Stomach (tissue), 9 donors: ENCODE measurements around the gene ILF3. TPM values are rescaled to one million over a fixed set of nuclear protein-coding genes. Genes with fewer than 3 reads are reported as not detected.

Experiments
- DNase-seq, 2 donors: peaks; one replicate each; pipeline versions ENCODE4 v3.0.0 to v3.0.0-alpha.2; 2013 to 2019
- H3K27ac ChIP-seq, 5 donors: fragments of 200-600 bp in 4 of 5; sonication (generic) in 4 of 5; one replicate each; pipeline ENCODE4 v1.5.1; 2013 to 2019; ENCODE audit warnings: mild to moderate bottlenecking in 1 of 5, moderate library complexity in 1 of 5
- H3K27me3 ChIP-seq, 3 donors: fragments of 200-600 bp; sonication (generic); one replicate each; pipeline ENCODE4 v1.5.1; 2017 to 2019; ENCODE audit warnings: mixed run types in 1 of 3
- H3K36me3 ChIP-seq, 4 donors: fragments of 200-600 bp; sonication (generic); 1 replicate in 3 of 4; 2 replicates in 1 of 4; pipeline ENCODE4 v1.5.1; 2016 to 2019
- H3K4me1 ChIP-seq, 4 donors: fragments of 200-600 bp; sonication (generic); one replicate each; pipeline ENCODE4 v1.5.1; 2016 to 2019
- H3K4me3 ChIP-seq, 4 donors: fragments of 200-600 bp; sonication (generic) in 3 of 4; one replicate each; pipeline ENCODE4 v1.5.1; 2016 to 2019; ENCODE audit warnings: mild to moderate bottlenecking in 1 of 4
- H3K9me3 ChIP-seq, 4 donors: fragments of 200-600 bp; sonication (generic); one replicate each; pipeline ENCODE4 v1.5.1; 2016 to 2019
- EP300 ChIP-seq: sonication (generic); formaldehyde crosslinking; IDR thresholded peaks from one replicate; pipeline ENCODE4 v1.6.1; 2017; ENCODE audit warnings: antibody characterized with exemption
- POLR2A ChIP-seq, 4 donors: fragments of 450-650 bp; IDR thresholded peaks; one replicate each; pipeline ENCODE4 v1.6.1; 2016; ENCODE audit warnings: antibody characterized with exemption in 4 of 4, control low read depth in 2 of 4, mild to moderate bottlenecking in 1 of 4, moderate library complexity in 1 of 4
- POLR2AphosphoS5 ChIP-seq, 3 donors: sonication (generic); formaldehyde crosslinking; IDR thresholded peaks; one replicate each; pipeline ENCODE4 v1.6.1; 2016; ENCODE audit warnings: antibody characterized with exemption in 3 of 3
- WGBS, 5 donors: extraction: QIAGEN DNeasy Blood & Tissue Kit in 3 of 5; methylation state at CpG; one replicate each; pipeline versions ENCODE4 v1.1.5 to v1.1.7; 2013 to 2018; 5-methylcytosine and 5-hydroxymethylcytosine counted together
- intact Hi-C: fragments of 100-400 bp; cut with DNase I; formaldehyde crosslinking; loops from one replicate; pipeline ENCODE4 v1.15.1; 2023; ENCODE audit warnings: low total_unique reads
- polyA plus RNA-seq, 3 donors: library from polyadenylated mRNA; stranded (reverse); fragments of 200-250 nt; gene quantifications; one replicate each; pipeline ENCODE4 v1.2.3, GENCODE V29; 2013
- total RNA-seq, 5 donors: library from RNA; depleted of rRNA; stranded (reverse); fragments of >200 nt; gene quantifications; one replicate each; pipeline versions ENCODE4 v1.1.0 to v1.2.3, GENCODE V29; 2014 to 2016
- TF ChIP-seq, protein P1 (sequence below), 7 experiments: fragments of 450-650 bp in 4 of 7; fragments of 200-600 bp in 3 of 7; sonication (generic) in 3 of 7; IDR thresholded peaks; one replicate each; pipeline ENCODE4 v1.5.1; 2016 to 2019; ENCODE audit warnings: antibody characterized with exemption in 7 of 7, control low read depth in 2 of 7, mild to moderate bottlenecking in 1 of 7
- donor health status: healthy with polysubstance abuse.
- donor health status: Bipolar disorder and iron deficiency.
- donor health status: healthy.

The ILF3 gene
- total and polyA plus RNA-seq, 8 donors = 33.5 to 381 (median 90.4) TPM

DNA sequence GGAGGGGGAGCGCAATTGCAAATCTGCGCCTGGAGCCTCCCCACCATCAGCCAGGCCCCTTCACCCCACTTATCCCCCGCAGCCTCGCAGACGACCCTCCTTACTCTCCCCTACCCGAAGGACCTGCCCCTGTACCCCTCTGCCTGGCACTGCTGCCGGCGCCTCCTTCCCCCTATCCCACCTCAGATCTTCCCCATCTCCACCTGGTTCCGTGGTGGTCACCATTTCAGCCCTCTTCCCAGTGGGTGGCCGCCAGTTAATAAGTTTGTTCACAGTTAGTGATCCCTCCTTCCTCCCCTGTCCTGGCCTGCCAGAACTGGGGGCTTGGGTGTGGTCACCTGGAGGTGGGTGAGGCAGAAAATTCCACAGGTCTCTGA, 28.4 kb upstream of the ILF3 start:
- no peaks in the 10 kb centered on the region for H3K27me3 ChIP-seq
- H3K4me3 ChIP-seq = peak overlapping the region; percentile 64 to 71 (median 70)
- intact Hi-C loops = no loop called here
- H3K4me1 ChIP-seq = peaks cover 15 to 68% (median 57%) of the 10 kb centered on the region in 4 donors
- TF ChIP-seq EP300 (no peak), POLR2A (IDR thresholded peaks at IDR 0.05) (no peak), POLR2AphosphoS5 (IDR thresholded peaks at IDR 0.05) (no peak)
- TF ChIP-seq, protein P1, sequence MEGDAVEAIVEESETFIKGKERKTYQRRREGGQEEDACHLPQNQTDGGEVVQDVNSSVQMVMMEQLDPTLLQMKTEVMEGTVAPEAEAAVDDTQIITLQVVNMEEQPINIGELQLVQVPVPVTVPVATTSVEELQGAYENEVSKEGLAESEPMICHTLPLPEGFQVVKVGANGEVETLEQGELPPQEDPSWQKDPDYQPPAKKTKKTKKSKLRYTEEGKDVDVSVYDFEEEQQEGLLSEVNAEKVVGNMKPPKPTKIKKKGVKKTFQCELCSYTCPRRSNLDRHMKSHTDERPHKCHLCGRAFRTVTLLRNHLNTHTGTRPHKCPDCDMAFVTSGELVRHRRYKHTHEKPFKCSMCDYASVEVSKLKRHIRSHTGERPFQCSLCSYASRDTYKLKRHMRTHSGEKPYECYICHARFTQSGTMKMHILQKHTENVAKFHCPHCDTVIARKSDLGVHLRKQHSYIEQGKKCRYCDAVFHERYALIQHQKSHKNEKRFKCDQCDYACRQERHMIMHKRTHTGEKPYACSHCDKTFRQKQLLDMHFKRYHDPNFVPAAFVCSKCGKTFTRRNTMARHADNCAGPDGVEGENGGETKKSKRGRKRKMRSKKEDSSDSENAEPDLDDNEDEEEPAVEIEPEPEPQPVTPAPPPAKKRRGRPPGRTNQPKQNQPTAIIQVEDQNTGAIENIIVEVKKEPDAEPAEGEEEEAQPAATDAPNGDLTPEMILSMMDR (IDR thresholded peaks at IDR 0.05) = no peak
- 9 to 47% (median 22%) methylated on average over 7 to 10 of the region's 10 CpGs for WGBS, 5 donors
- H3K36me3 ChIP-seq = peaks cover 23 to 43% (median 34%) of the 10 kb centered on the region in 4 donors
- no peaks in the 10 kb centered on the region for H3K9me3 ChIP-seq
- peak overlapping the region; percentile 91 to 94 (median 93) for H3K27ac ChIP-seq
- DNase-seq = no peak

DNA sequence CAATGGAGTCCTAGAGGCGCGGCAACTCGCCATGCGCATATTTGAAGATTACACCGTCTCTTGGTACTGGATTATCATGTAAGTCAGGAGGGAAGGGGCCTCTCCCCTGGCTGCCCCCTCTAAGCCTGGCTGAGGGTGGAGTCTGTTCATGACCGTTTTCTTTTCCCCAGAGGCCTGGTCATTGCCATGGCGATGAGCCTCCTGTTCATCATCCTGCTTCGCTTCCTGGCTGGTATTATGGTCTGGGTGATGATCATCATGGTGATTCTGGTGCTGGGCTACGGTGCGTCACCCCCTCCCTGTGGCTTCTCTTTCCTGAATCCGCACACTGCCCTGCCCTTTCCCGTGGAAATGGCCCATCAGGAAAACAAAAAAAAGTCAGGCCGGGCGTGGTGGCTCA, 22.3 kb upstream of the ILF3 start:
- peaks cover 0 to 47% (median 24%) of the 10 kb centered on the region in 4 donors for H3K4me1 ChIP-seq
- peaks cover 73 to 94% (median 92%) of the 10 kb centered on the region in 4 donors for H3K36me3 ChIP-seq
- no peak overlapping the region for H3K4me3 ChIP-seq
- H3K27me3 ChIP-seq = no peaks in the 10 kb centered on the region
- intact Hi-C loops = no loop called here
- H3K27ac ChIP-seq = no peak overlapping the region
- no peak for DNase-seq
- no peak for TF ChIP-seq EP300
- H3K9me3 ChIP-seq = no peaks in the 10 kb centered on the region
- WGBS, 5 donors = 74 to 88% (median 83%) methylated on average over 14 of the region's 14 CpGs

DNA sequence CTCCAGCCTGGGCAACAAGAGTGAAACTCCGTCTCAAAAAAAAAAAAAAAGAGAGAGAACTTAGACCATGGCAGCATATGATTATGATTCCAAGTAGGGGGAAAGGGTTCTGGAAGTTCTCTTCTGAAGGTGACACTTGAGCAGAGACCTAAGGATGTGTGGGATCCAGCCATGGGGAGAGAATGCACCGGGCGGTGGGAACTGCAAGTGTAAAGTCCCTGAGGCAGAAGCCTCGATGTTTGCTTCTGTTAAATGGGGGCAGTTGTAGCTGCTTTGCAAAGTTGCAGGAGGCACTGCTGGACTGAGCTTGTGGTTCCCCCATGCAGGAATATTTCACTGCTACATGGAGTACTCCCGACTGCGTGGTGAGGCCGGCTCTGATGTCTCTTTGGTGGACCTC, 19.7 kb upstream of the ILF3 start:
- no peak for DNase-seq
- WGBS, 5 donors = 85 to 96% (median 91%) methylated on average over 7 of the region's 7 CpGs
- Histone ChIP-seq H3K27ac (no peak overlapping the region), H3K36me3 (peaks cover 85 to 98% (median 97%) of the 10 kb centered on the region in 4 donors), H3K27me3 (no peaks in the 10 kb centered on the region), H3K4me3 (no peak overlapping the region), H3K4me1 (peaks cover 0 to 49% (median 19%) of the 10 kb centered on the region in 4 donors), H3K9me3 (no peaks in the 10 kb centered on the region)
- intact Hi-C loops = no loop called here
- TF ChIP-seq EP300 (no peak), POLR2A (IDR thresholded peaks at IDR 0.05) (no peak), POLR2AphosphoS5 (IDR thresholded peaks at IDR 0.05) (no peak)
- TF ChIP-seq, protein P1 (IDR thresholded peaks at IDR 0.05) = no peak

DNA sequence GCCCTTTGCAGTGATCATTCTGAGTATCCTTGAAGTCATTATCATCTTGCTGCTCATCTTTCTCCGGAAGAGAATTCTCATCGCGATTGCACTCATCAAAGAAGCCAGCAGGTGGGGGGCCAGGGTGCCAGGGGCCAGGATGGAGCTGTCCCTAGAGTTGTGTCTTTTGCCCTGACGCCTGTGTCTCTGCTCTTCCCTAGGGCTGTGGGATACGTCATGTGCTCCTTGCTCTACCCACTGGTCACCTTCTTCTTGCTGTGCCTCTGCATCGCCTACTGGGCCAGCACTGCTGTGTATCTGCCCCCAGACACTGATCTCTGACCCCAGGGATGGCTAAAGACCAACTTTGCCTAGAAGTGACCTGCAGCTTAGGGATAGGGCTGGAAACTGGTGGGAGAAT, 19.2 kb upstream of the ILF3 start:
- peak overlapping the region in 1 of 5 donors; percentile 26 for H3K27ac ChIP-seq
- TF ChIP-seq POLR2A (IDR thresholded peaks at IDR 0.05) (no peak), POLR2AphosphoS5 (IDR thresholded peaks at IDR 0.05) (no peak), EP300 (no peak)
- TF ChIP-seq, protein P1 (IDR thresholded peaks at IDR 0.05) = no peak
- no peaks in the 10 kb centered on the region for H3K27me3 ChIP-seq
- peaks cover 0 to 54% (median 18%) of the 10 kb centered on the region in 4 donors for H3K4me1 ChIP-seq
- 77 to 93% (median 93%) methylated on average over 6 of the region's 6 CpGs for WGBS, 5 donors
- no peak overlapping the region for H3K4me3 ChIP-seq
- H3K9me3 ChIP-seq = no peaks in the 10 kb centered on the region
- DNase-seq = no peak
- intact Hi-C loops = no loop called here
- H3K36me3 ChIP-seq = peaks cover 81 to 98% (median 97%) of the 10 kb centered on the region in 4 donors

DNA sequence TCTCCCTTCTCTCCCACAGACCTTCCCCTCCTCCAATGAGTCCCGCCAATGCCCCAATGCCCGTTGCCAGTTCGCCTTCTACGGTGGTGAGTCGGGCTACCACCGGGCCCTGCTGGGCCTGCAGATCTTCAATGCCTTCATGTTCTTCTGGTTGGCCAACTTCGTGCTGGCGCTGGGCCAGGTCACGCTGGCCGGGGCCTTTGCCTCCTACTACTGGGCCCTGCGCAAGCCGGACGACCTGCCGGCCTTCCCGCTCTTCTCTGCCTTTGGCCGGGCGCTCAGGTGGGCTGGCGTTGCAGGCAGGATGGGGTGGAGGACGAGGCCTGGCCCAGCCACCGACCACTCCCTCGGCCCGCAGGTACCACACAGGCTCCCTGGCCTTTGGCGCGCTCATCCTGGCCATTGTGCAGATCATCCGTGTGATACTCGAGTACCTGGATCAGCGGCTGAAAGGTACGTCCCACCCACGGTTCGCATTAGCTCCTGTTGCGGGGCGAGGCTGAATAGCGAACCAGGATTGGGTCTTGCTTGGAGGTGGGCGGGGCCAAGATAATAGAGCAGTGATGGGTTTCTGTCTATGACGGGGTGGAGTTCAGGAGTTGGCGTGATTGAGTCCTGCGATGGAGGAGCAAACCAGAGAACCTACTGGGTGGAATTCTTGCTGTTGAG, 17.7 kb upstream of the ILF3 start:
- DNase-seq = peak in 1 of 2 donors; percentile 71
- intact Hi-C loops = no loop called here
- no peaks in the 10 kb centered on the region for H3K9me3 ChIP-seq

More for the DNA sequence above, 17.7 kb upstream of the ILF3 start:
- TF ChIP-seq EP300 = no peak
- TF ChIP-seq, protein P1 (IDR thresholded peaks at IDR 0.05) = no peak
- no peak for TF ChIP-seq POLR2AphosphoS5 (IDR thresholded peaks at IDR 0.05)
- no peak for TF ChIP-seq POLR2A (IDR thresholded peaks at IDR 0.05)
- 61 to 86% (median 78%) methylated on average over 32 to 37 of the region's 37 CpGs for WGBS, 5 donors
- Histone ChIP-seq H3K4me1 (peaks cover 0 to 59% (median 17%) of the 10 kb centered on the region in 4 donors), H3K27me3 (no peaks in the 10 kb centered on the region), H3K36me3 (peaks cover 78 to 98% (median 97%) of the 10 kb centered on the region in 4 donors), H3K27ac (no peak overlapping the region), H3K4me3 (no peak overlapping the region)
